22Rv1 (cell line): ENCODE data around the gene GALNT16.
"Not testable (repeated sequence)": the region's sequence is repeated elsewhere in the genome, so short reads cannot be mapped to it uniquely, and the experiment has no call there.

Source experiments
- ZFX ChIP-seq: fragments of 450-650 bp; IDR thresholded peaks from 2 replicates; pipeline ENCODE4 v1.6.1; 2017; ENCODE audit warnings: antibody characterized with exemption, borderline replicate concordance
- TF ChIP-seq, protein P1 (sequence below): fragments of 450-650 bp; IDR thresholded peaks from 2 replicates; pipeline ENCODE4 v1.5.1; 2017; ENCODE audit warnings: mild to moderate bottlenecking

DNA sequence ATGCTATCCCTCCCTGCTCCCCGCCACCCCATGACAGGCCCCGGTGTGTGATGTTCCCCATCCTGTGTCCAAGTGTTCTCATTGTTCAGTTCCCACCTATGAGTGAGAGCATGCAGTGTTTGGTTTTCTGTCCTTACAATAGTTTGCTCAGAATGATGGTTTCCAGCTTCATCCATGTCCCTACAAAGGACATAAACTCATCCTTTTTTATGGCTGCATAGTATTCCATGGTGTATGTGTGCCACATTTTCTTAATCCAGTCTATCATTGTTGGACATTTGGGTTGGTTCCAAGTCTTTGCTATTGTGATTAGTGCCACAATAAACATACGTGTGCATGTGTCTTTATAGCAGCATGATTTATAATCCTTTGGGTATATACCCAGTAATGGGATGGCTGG, 17.4 kb downstream of the GALNT16 start:
- TF ChIP-seq, protein P1, sequence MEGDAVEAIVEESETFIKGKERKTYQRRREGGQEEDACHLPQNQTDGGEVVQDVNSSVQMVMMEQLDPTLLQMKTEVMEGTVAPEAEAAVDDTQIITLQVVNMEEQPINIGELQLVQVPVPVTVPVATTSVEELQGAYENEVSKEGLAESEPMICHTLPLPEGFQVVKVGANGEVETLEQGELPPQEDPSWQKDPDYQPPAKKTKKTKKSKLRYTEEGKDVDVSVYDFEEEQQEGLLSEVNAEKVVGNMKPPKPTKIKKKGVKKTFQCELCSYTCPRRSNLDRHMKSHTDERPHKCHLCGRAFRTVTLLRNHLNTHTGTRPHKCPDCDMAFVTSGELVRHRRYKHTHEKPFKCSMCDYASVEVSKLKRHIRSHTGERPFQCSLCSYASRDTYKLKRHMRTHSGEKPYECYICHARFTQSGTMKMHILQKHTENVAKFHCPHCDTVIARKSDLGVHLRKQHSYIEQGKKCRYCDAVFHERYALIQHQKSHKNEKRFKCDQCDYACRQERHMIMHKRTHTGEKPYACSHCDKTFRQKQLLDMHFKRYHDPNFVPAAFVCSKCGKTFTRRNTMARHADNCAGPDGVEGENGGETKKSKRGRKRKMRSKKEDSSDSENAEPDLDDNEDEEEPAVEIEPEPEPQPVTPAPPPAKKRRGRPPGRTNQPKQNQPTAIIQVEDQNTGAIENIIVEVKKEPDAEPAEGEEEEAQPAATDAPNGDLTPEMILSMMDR = not testable (repeated sequence)
- not testable (repeated sequence) for TF ChIP-seq ZFX
